Vagina (tissue), 2 donors: ENCODE results near the gene FAS. TPM values are rescaled to one million over a fixed set of nuclear protein-coding genes. Genes with fewer than 3 reads are reported as not detected.

Experiments
- DNase-seq, 2 donors: peaks; one replicate each; pipeline ENCODE4 v3.0.0-alpha.2; 2017; ENCODE audit errors: extremely low spot score in 2 of 2
- H3K27ac ChIP-seq: fragments of 200-600 bp; sonication (generic); one replicate; pipeline ENCODE4 v1.5.1; 2019
- H3K27me3 ChIP-seq: fragments of 200-600 bp; sonication (generic); one replicate; pipeline ENCODE4 v1.5.1; 2019
- H3K36me3 ChIP-seq, 2 donors: fragments of 200-600 bp; sonication (generic); one replicate each; pipeline ENCODE4 v1.5.1; 2017 to 2019
- H3K4me1 ChIP-seq: fragments of 200-600 bp; sonication (generic); one replicate; pipeline ENCODE4 v1.5.1; 2019
- H3K4me3 ChIP-seq, 2 donors: fragments of 200-600 bp; sonication (generic); 1 replicate in 1 of 2; 2 replicates in 1 of 2; pipeline ENCODE4 v1.5.1; 2016 to 2019
- H3K9me3 ChIP-seq: fragments of 200-600 bp; sonication (generic); one replicate; pipeline ENCODE4 v1.5.1; 2019
- POLR2A ChIP-seq, 2 donors: fragments of 450-650 bp; IDR thresholded peaks; one replicate each; pipeline ENCODE4 v1.6.1; 2017; ENCODE audit warnings: antibody characterized with exemption in 2 of 2, mild to moderate bottlenecking in 2 of 2, moderate library complexity in 2 of 2
- POLR2AphosphoS5 ChIP-seq, 2 donors: sonication (generic); formaldehyde crosslinking; IDR thresholded peaks; one replicate each; pipeline ENCODE4 v1.9.0; 2017; ENCODE audit warnings: antibody characterized with exemption in 2 of 2, mild to moderate bottlenecking in 2 of 2, low read depth in 1 of 2; ENCODE audit not compliant: insufficient read depth in 1 of 2
- intact Hi-C: fragments of 100-400 bp; cut with DNase I; formaldehyde crosslinking; loops from one replicate; pipeline ENCODE4 v1.15.1; 2023
- total RNA-seq: library from RNA; depleted of rRNA; stranded (reverse); fragments of >200 nt; gene quantifications from one replicate; pipeline ENCODE4 v1.2.3, GENCODE V29; 2016
- TF ChIP-seq, protein P1 (sequence below), 3 experiments: fragments of 450-650 bp in 2 of 3; fragments of 200-600 bp in 1 of 3; sonication (generic) in 1 of 3; IDR thresholded peaks; one replicate each; pipeline ENCODE4 v1.5.1; 2017 to 2019; ENCODE audit warnings: antibody characterized with exemption in 3 of 3, mild to moderate bottlenecking in 2 of 3, moderate library complexity in 2 of 3

Gene FAS
- total RNA-seq = 41.0 TPM

DNA sequence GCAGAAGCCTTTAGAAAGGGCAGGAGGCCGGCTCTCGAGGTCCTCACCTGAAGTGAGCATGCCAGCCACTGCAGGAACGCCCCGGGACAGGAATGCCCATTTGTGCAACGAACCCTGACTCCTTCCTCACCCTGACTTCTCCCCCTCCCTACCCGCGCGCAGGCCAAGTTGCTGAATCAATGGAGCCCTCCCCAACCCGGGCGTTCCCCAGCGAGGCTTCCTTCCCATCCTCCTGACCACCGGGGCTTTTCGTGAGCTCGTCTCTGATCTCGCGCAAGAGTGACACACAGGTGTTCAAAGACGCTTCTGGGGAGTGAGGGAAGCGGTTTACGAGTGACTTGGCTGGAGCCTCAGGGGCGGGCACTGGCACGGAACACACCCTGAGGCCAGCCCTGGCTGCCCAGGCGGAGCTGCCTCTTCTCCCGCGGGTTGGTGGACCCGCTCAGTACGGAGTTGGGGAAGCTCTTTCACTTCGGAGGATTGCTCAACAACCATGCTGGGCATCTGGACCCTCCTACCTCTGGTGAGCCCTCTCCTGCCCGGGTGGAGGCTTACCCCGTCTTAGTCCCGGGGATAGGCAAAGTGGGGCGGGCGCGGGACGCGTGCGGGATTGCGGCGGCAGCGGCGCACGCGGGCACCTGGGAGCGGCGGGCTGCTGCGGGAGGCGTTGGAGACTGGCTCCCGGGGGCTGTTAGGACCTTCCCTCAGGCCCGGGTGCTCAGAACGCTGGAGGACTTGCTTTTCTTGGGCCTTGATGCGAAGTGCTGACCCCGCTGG lies at the start of gene FAS:
FAS (plus strand) TSS at position 415 of the 777 bp plus-strand sequence; CDS start at position 494, 79 bp downstream.
- intact Hi-C loops = loop anchor here (5.0 kb wide), 1 partner anchor 108 kb away; the partner anchor contains the start of gene STAMBPL1
- peak within 1 kb of the TSS; percentile 100 for H3K27ac ChIP-seq
- H3K4me1 ChIP-seq = peaks cover 48% of the 10 kb centered on the region
- TF ChIP-seq, protein P1, sequence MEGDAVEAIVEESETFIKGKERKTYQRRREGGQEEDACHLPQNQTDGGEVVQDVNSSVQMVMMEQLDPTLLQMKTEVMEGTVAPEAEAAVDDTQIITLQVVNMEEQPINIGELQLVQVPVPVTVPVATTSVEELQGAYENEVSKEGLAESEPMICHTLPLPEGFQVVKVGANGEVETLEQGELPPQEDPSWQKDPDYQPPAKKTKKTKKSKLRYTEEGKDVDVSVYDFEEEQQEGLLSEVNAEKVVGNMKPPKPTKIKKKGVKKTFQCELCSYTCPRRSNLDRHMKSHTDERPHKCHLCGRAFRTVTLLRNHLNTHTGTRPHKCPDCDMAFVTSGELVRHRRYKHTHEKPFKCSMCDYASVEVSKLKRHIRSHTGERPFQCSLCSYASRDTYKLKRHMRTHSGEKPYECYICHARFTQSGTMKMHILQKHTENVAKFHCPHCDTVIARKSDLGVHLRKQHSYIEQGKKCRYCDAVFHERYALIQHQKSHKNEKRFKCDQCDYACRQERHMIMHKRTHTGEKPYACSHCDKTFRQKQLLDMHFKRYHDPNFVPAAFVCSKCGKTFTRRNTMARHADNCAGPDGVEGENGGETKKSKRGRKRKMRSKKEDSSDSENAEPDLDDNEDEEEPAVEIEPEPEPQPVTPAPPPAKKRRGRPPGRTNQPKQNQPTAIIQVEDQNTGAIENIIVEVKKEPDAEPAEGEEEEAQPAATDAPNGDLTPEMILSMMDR (IDR thresholded peaks at IDR 0.05) = peak in 1 of 3 experiments; percentile 4
- TF ChIP-seq POLR2A (IDR thresholded peaks at IDR 0.05) = peak in 1 of 2 donors; percentile 21
- peak in 1 of 2 donors; percentile 69 for TF ChIP-seq POLR2AphosphoS5 (IDR thresholded peaks at IDR 0.05; ENCODE audit: insufficient read depth in 1 of 2, low read depth in 1 of 2)
- peak within 1 kb of the TSS; percentile 93 to 94 for H3K4me3 ChIP-seq
- no peaks in the 10 kb centered on the region for H3K27me3 ChIP-seq
- H3K36me3 ChIP-seq = no peaks in the 10 kb centered on the region
- H3K9me3 ChIP-seq = no peaks in the 10 kb centered on the region
- DNase-seq = peak in 1 of 2 donors; percentile 92

GRCh38 chr10:88941026-88941425 lies 49.6 kb upstream of the FAS start:
- Histone ChIP-seq H3K4me1 (no peaks in the 10 kb centered on the region), H3K36me3 (peaks cover 6 to 39% of the 10 kb centered on the region in 2 donors), H3K9me3 (no peaks in the 10 kb centered on the region), H3K27ac (no peak overlapping the region), H3K27me3 (no peaks in the 10 kb centered on the region), H3K4me3 (no peak overlapping the region)
- intact Hi-C loops = no loop called here
- TF ChIP-seq POLR2AphosphoS5 (IDR thresholded peaks at IDR 0.05; ENCODE audit: insufficient read depth in 1 of 2, low read depth in 1 of 2) = no peak
- TF ChIP-seq POLR2A (IDR thresholded peaks at IDR 0.05) = no peak
- TF ChIP-seq, protein P1 (IDR thresholded peaks at IDR 0.05) = no peak
- no peak for DNase-seq

DNA sequence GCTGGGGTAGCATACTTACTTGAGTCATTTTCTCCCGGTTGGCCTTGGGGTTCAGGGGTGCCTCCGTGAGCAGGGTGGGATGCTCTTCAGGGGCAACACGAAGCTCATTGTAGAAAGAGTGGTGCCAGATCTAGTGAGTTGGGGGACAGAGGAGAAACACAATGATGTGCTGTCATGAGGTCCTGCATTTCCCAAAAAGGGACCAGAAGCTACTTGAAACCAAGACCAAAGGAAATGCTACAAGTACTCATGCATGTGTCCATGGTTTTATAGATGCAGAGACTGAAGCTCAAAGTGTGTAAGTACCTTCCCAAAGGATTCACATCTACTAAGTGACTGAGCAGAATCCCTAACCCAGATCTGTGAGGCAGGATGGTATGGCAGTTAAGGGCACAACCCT lies 46.8 kb upstream of the FAS start:
- intact Hi-C loops = no loop called here
- no peak overlapping the region for H3K4me3 ChIP-seq
- peaks cover 6 to 36% of the 10 kb centered on the region in 2 donors for H3K36me3 ChIP-seq

DNA sequence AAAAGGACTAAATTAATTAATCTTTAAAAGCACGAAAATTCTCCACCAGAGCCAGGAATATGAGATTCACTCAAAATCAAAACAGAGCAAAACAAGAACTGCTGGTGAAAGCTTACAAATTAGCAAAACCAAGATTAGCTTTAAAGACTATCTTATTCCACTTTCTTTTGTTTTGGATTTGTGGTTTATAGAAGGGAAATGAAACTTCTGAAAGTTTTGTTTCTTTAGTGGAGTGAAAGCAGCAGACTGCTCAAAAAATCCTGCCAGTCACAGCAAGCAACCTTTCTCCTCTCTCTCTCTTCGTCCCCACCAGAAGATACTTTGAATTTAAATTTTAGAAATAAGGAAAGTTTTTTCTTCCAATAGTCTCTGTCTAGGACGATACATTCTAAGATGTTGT lies 45.8 kb upstream of the FAS start:
- intact Hi-C loops = no loop called here
- no peaks in the 10 kb centered on the region for H3K27me3 ChIP-seq
- no peak overlapping the region for H3K4me3 ChIP-seq
- H3K4me1 ChIP-seq = no peaks in the 10 kb centered on the region
- H3K27ac ChIP-seq = no peak overlapping the region
- TF ChIP-seq POLR2AphosphoS5 (IDR thresholded peaks at IDR 0.05; ENCODE audit: insufficient read depth in 1 of 2, low read depth in 1 of 2) = no peak
- TF ChIP-seq, protein P1 (IDR thresholded peaks at IDR 0.05) = no peak
- H3K9me3 ChIP-seq = no peaks in the 10 kb centered on the region
- no peak for DNase-seq
- peaks cover 6 to 29% of the 10 kb centered on the region in 2 donors for H3K36me3 ChIP-seq

More for the DNA sequence above, 46.8 kb upstream of the FAS start:
- Histone ChIP-seq H3K4me1 (no peaks in the 10 kb centered on the region), H3K9me3 (no peaks in the 10 kb centered on the region), H3K27me3 (no peaks in the 10 kb centered on the region), H3K27ac (no peak overlapping the region)
- TF ChIP-seq POLR2AphosphoS5 (IDR thresholded peaks at IDR 0.05; ENCODE audit: insufficient read depth in 1 of 2, low read depth in 1 of 2) (no peak), POLR2A (IDR thresholded peaks at IDR 0.05) (no peak)
- TF ChIP-seq, protein P1 (IDR thresholded peaks at IDR 0.05) = no peak
- no peak for DNase-seq

GRCh38 chr10:88946200-88946599 lies 44.4 kb upstream of the FAS start:
- H3K9me3 ChIP-seq = no peaks in the 10 kb centered on the region
- no peak overlapping the region for H3K27ac ChIP-seq
- H3K4me3 ChIP-seq = peak overlapping the region in 1 of 2 donors; percentile 7
- H3K27me3 ChIP-seq = no peaks in the 10 kb centered on the region
- intact Hi-C loops = no loop called here
- no peak for DNase-seq
- H3K4me1 ChIP-seq = peaks cover 11% of the 10 kb centered on the region
- H3K36me3 ChIP-seq = peaks cover 0 to 17% of the 10 kb centered on the region in 2 donors
- TF ChIP-seq POLR2AphosphoS5 (IDR thresholded peaks at IDR 0.05; ENCODE audit: insufficient read depth in 1 of 2, low read depth in 1 of 2) = no peak
- TF ChIP-seq POLR2A (IDR thresholded peaks at IDR 0.05) = no peak
- TF ChIP-seq, protein P1 (IDR thresholded peaks at IDR 0.05) = no peak
